Testis (tissue), 3 donors: Measurements from ENCODE around the gene ABCB6. TPM values are rescaled to one million over a fixed set of nuclear protein-coding genes. Genes with fewer than 3 reads are reported as not detected.
A peak's percentile ranks its signal among the peaks of the same experiment; 100 is the strongest.

Source experiments
- DNase-seq: peaks from one replicate; pipeline ENCODE4 v3.0.0-alpha.2; 2019
- H3K27ac ChIP-seq, 2 donors: fragments of 200-600 bp; sonication (generic); one replicate each; pipeline ENCODE4 v1.5.1; 2019
- H3K27me3 ChIP-seq: fragments of 200-600 bp; sonication (generic); one replicate; pipeline ENCODE4 v1.5.1; 2019
- H3K36me3 ChIP-seq: fragments of 200-600 bp; sonication (generic); one replicate; pipeline ENCODE4 v1.5.1; 2017; ENCODE audit warnings: low read depth; ENCODE audit errors: missing control alignments
- H3K4me1 ChIP-seq: fragments of 200-600 bp; sonication (generic); one replicate; pipeline ENCODE4 v1.5.1; 2019
- H3K4me3 ChIP-seq, 2 donors: fragments of 200-600 bp; sonication (generic); one replicate each; pipeline ENCODE4 v1.5.1; 2017 to 2019
- H3K9me3 ChIP-seq: fragments of 200-600 bp; sonication (generic); one replicate; pipeline ENCODE4 v1.5.1; 2017
- CTCF ChIP-seq, 3 experiments: fragments of 450-650 bp in 2 of 3; fragments of 200-600 bp in 1 of 3; sonication (generic) in 1 of 3; IDR thresholded peaks; one replicate each; pipeline ENCODE4 v1.5.1; 2016 to 2019; ENCODE audit warnings: antibody characterized with exemption in 3 of 3, mild to moderate bottlenecking in 2 of 3, moderate library complexity in 1 of 3
- POLR2A ChIP-seq: fragments of 450-650 bp; IDR thresholded peaks from one replicate; pipeline ENCODE4 v1.6.1; 2017; ENCODE audit warnings: antibody characterized with exemption, mild to moderate bottlenecking, moderate library complexity
- WGBS, 2 donors: methylation state at CpG; one replicate each; pipeline ENCODE4 v1.1.5; 2018; 5-methylcytosine and 5-hydroxymethylcytosine counted together
- intact Hi-C: fragments of 100-400 bp; cut with DNase I; formaldehyde crosslinking; loops from one replicate; pipeline ENCODE4 v1.15.1; 2023; ENCODE audit warnings: low total_unique reads
- polyA plus RNA-seq: library from polyadenylated mRNA; stranded (reverse); fragments of 350-450 nt; fragmentation: Illumina TruSeq; extraction: RNeasy Lipid Tissue Mini Kit (QIAGEN cat#74804); gene quantifications from one replicate; pipeline ENCODE4 v1.2.3, GENCODE V29; 2014; ENCODE audit warnings: low read depth, low replicate concordance; ENCODE audit not compliant: insufficient read depth
- total RNA-seq, 2 donors: library from RNA; depleted of rRNA; stranded (reverse); fragments of >200 nt; gene quantifications; one replicate each; pipeline ENCODE4 v1.2.3, GENCODE V29; 2016

ABCB6 gene
- total and polyA plus RNA-seq, 3 donors from 2014 or later: 43.8 to 94.8 (median 47.0) TPM

GRCh38 chr2:219243291-219243761 is 24.6 kb upstream of the ABCB6 start:
- intact Hi-C loops: no loop called here
- TF ChIP-seq POLR2A (no peak), CTCF (IDR thresholded peaks at IDR 0.05) (no peak)
- H3K9me3 ChIP-seq: no peaks in the 10 kb centered on the region
- DNase-seq: peak; percentile 46
- H3K27me3 ChIP-seq: no peaks in the 10 kb centered on the region
- peaks cover 11% of the 10 kb centered on the region for H3K4me1 ChIP-seq
- H3K36me3 ChIP-seq: no peaks in the 10 kb centered on the region
- 28 to 34% methylated on average over 17 to 28 of the region's 28 CpGs for WGBS, 2 donors
- no peak overlapping the region for H3K27ac ChIP-seq
- H3K4me3 ChIP-seq: peak overlapping the region; percentile 24 to 54

GRCh38 chr2:219234331-219234730 is 15.6 kb upstream of the ABCB6 start:
- DNase-seq: no peak
- Histone ChIP-seq H3K27me3 (no peaks in the 10 kb centered on the region), H3K4me1 (peaks cover 6% of the 10 kb centered on the region), H3K4me3 (no peak overlapping the region), H3K27ac (no peak overlapping the region), H3K36me3 (no peaks in the 10 kb centered on the region), H3K9me3 (no peaks in the 10 kb centered on the region)
- WGBS, 2 donors: 86 to 89% methylated on average over 3 of the region's 3 CpGs
- no peak for TF ChIP-seq POLR2A
- TF ChIP-seq CTCF (IDR thresholded peaks at IDR 0.05): no peak
- intact Hi-C loops: no loop called here

GRCh38 chr2:219230059-219230540 is 11.3 kb upstream of the ABCB6 start:
- Histone ChIP-seq H3K36me3 (no peaks in the 10 kb centered on the region), H3K27ac (peak overlapping the region; percentile 95 to 97), H3K4me3 (peak overlapping the region; percentile 85 to 87), H3K4me1 (peaks cover 16% of the 10 kb centered on the region), H3K9me3 (no peaks in the 10 kb centered on the region), H3K27me3 (no peaks in the 10 kb centered on the region)
- intact Hi-C loops: no loop called here
- no peak for TF ChIP-seq POLR2A
- TF ChIP-seq CTCF (IDR thresholded peaks at IDR 0.05): no peak
- 0% methylated on average over 11 to 24 of the region's 24 CpGs for WGBS, 2 donors
- DNase-seq: peak; percentile 60

- Histone ChIP-seq H3K4me1 (peaks cover 16% of the 10 kb centered on the region), H3K27me3 (no peaks in the 10 kb centered on the region), H3K27ac (peak within 1 kb of the TSS; percentile 95 to 97), H3K4me3 (peak within 1 kb of the TSS; percentile 85 to 87), H3K36me3 (no peaks in the 10 kb centered on the region), H3K9me3 (no peaks in the 10 kb centered on the region)
- peak; percentile 100 for DNase-seq
- 0% methylated on average over 11 to 75 of the region's 80 CpGs for WGBS, 2 donors
- TF ChIP-seq POLR2A: no peak
- no peak for TF ChIP-seq CTCF (IDR thresholded peaks at IDR 0.05)
- intact Hi-C loops: no loop called here
These were observed 10.7 kb upstream of the ABCB6 start, which contains the start of the genes ANKZF1 and ATG9A for GRCh38 chr2:219229305-219230058. ANKZF1 (plus strand) TSS chr2:219229806; CDS start chr2:219230258, 452 bp downstream. ATG9A (minus strand) TSS chr2:219229636; CDS start chr2:219228024, 1,612 bp downstream.
